NCI-H1105 (cell line): ENCODE results near the gene GAD2.
"Not testable (repeated sequence)": the region's sequence is repeated elsewhere in the genome, so short reads cannot be mapped to it uniquely, and the experiment has no call there.

Experiments used
- DNase-seq: peaks from one replicate; lab custom pipeline; 2025; lab: John Stamatoyannopoulos, UW

Gene GAD2

GRCh38 chr10:26318672-26319071 is 102.1 kb downstream of the GAD2 start:
- DNase-seq: no peak

- no peak for DNase-seq
Observed at GRCh38 chr10:26323219-26323618, 106.6 kb downstream of the GAD2 start.

GRCh38 chr10:26326851-26327250 is 110.3 kb downstream of the GAD2 start:
- DNase-seq: no peak

- no peak for DNase-seq
Observed at GRCh38 chr10:26327811-26328210, 111.2 kb downstream of the GAD2 start.

GRCh38 chr10:26331371-26331770 is 114.8 kb downstream of the GAD2 start:
- no peak for DNase-seq

GRCh38 chr10:26334232-26334931 is 117.8 kb downstream of the GAD2 start:
- DNase-seq: no peak

GRCh38 chr10:26334932-26335573 is 118.5 kb downstream of the GAD2 start:
- DNase-seq: no peak

- DNase-seq: no peak
Observed at GRCh38 chr10:26335574-26336093, 119.1 kb downstream of the GAD2 start.

GRCh38 chr10:26336979-26337378 is 120.4 kb downstream of the GAD2 start:
- DNase-seq: no peak

GRCh38 chr10:26341701-26342100 is 125.1 kb downstream of the GAD2 start:
- no peak for DNase-seq

GRCh38 chr10:26348821-26349417 is 132.3 kb downstream of the GAD2 start:
- DNase-seq: not testable (repeated sequence)
